OCI-LY7 (cell line): ENCODE data around the gene P2RY14.

Experiments
- CTCF ChIP-seq: fragments of 200-600 bp; sonication (generic); conservative IDR thresholded peaks from 2 replicates; pipeline ENCODE4 v1.5.1; 2014; ENCODE audit warnings: mild to moderate bottlenecking, antibody characterized with exemption, low read length, moderate library complexity, mixed read lengths
- EZH2phosphoT487 ChIP-seq: fragments of 200-600 bp; sonication (generic); IDR thresholded peaks from 2 replicates; pipeline ENCODE4 v1.6.1; 2018; ENCODE audit warnings: low read depth, borderline replicate concordance, mild to moderate bottlenecking, mixed run types, antibody characterized with exemption, low read length, moderate library complexity, mixed read lengths

- TF ChIP-seq EZH2phosphoT487 = no peak
- TF ChIP-seq CTCF = no peak
Measured at GRCh38 chr3:151175952-151176351, 102.4 kb downstream of the P2RY14 start.
